HepG2 (cell line): Measurements from ENCODE around the gene CNPPD1. TPM values are rescaled to one million over a fixed set of nuclear protein-coding genes. Genes with fewer than 3 reads are reported as not detected.

Source experiments
- KAT7 ChIP-seq: IDR thresholded peaks from 2 replicates; pipeline ENCODE4 v1.6.1; 2018; ENCODE audit warnings: borderline replicate concordance, missing compliant biosample characterization
- MXD4 ChIP-seq: IDR thresholded peaks from 2 replicates; pipeline ENCODE4 v1.6.1; 2016; ENCODE audit warnings: mild to moderate bottlenecking, missing biosample characterization, missing genetic modification reagents
- NPAS2 ChIP-seq: sonication (generic); formaldehyde crosslinking; IDR thresholded peaks from 2 replicates; pipeline ENCODE4 v1.8.0; 2022; ENCODE audit warnings: mild to moderate bottlenecking, missing genetic modification reagents, borderline replicate concordance
- THAP9 ChIP-seq: sonication (generic); formaldehyde crosslinking; IDR thresholded peaks from 2 replicates; pipeline ENCODE4; 2020; ENCODE audit warnings: missing genetic modification reagents, mild to moderate bottlenecking, borderline replicate concordance
- ZBTB1 ChIP-seq: sonication (generic); formaldehyde crosslinking; IDR thresholded peaks from 2 replicates; pipeline ENCODE4 v1.4.0; 2020; ENCODE audit warnings: missing genetic modification reagents, borderline replicate concordance
- ZBTB7A ChIP-seq: sonication (generic); formaldehyde crosslinking; IDR thresholded peaks from 2 replicates; pipeline ENCODE4 v1.8.0; 2022; ENCODE audit warnings: mild to moderate bottlenecking, missing genetic modification reagents
- ZNF292 ChIP-seq: sonication (generic); formaldehyde crosslinking; IDR thresholded peaks from 2 replicates; pipeline ENCODE4 v1.8.1; 2022; ENCODE audit warnings: mild to moderate bottlenecking, low read depth, missing genetic modification reagents, borderline replicate concordance
- ZNF350 ChIP-seq: sonication (generic); formaldehyde crosslinking; IDR thresholded peaks from 2 replicates; pipeline ENCODE4 v1.4.0; 2020; ENCODE audit warnings: mild to moderate bottlenecking, low read depth, missing genetic modification reagents, borderline replicate concordance
- polyA plus RNA-seq, 8 experiments: library from polyadenylated mRNA; depleted of rRNA in 3 of 8; stranded (reverse) in 7 of 8; unstranded in 1 of 8; fragments of >200 nt; fragmentation: Illumina TruSeq in 4 of 8; extraction: Trizol in 4 of 8; gene quantifications; 2 replicates each; pipeline versions ENCODE4 v1.2.1 to v1.2.3, GENCODE V29; 2011 to 2016; ENCODE audit warnings: low read depth in 4 of 8, missing spikeins in 1 of 8, mixed read lengths in 1 of 8; ENCODE audit not compliant: insufficient read depth in 1 of 8
- total RNA-seq, 5 experiments: library from RNA; depleted of rRNA; stranded (reverse); fragments of >200 nt; fragmentation: Illumina TruSeq; extraction: Trizol; gene quantifications; 2 replicates each; pipeline ENCODE4 v1.2.3, GENCODE V29; 2016; ENCODE audit warnings: low read depth in 1 of 5

The CNPPD1 gene
- total and polyA plus RNA-seq, 2 of the 13 experiments (the other 11 are each of a cell fraction or from before 2014, with no cell fraction given) = 35.5 to 49.4 TPM

GRCh38 chr2:219175928-219176817 is 552 bp downstream of the CNPPD1 start (continued):
- peak; percentile 36; the same call in 1 of the 2 replicates for TF ChIP-seq THAP9
- peak; percentile 98 for TF ChIP-seq ZBTB7A (CRISPR knock-in tag)
- TF ChIP-seq ZNF292 (CRISPR knock-in tag) = peak; percentile 51; the same call in 1 of the 2 replicates
- TF ChIP-seq ZBTB1 (CRISPR knock-in tag) = no peak
- TF ChIP-seq NPAS2 (CRISPR knock-in tag) = 0 out of 2 replicates have a peak, but pooled peaks have one; percentile 63
- 0 out of 2 replicates have a peak, but pooled peaks have one; percentile 59 for TF ChIP-seq ZNF350 (CRISPR knock-in tag)
- 0 out of 2 replicates have a peak, but pooled peaks have one; percentile 41 for TF ChIP-seq MXD4 (CRISPR knock-in tag)
- peak; percentile 76; the same call in 1 of the 2 replicates for TF ChIP-seq KAT7 (CRISPR knock-in tag)
- TF ChIP-seq, all 625 proteins: peak for 38
